NCI-H2107 treated with DMSO at 0.1 percent for 48 hours (cell line): ENCODE results near the gene C1orf159.

Source experiments
- DNase-seq: peaks from one replicate; lab custom pipeline; 2025; ENCODE audit not compliant: unreplicated experiment; lab: John Stamatoyannopoulos, UW

C1orf159 gene

DNA sequence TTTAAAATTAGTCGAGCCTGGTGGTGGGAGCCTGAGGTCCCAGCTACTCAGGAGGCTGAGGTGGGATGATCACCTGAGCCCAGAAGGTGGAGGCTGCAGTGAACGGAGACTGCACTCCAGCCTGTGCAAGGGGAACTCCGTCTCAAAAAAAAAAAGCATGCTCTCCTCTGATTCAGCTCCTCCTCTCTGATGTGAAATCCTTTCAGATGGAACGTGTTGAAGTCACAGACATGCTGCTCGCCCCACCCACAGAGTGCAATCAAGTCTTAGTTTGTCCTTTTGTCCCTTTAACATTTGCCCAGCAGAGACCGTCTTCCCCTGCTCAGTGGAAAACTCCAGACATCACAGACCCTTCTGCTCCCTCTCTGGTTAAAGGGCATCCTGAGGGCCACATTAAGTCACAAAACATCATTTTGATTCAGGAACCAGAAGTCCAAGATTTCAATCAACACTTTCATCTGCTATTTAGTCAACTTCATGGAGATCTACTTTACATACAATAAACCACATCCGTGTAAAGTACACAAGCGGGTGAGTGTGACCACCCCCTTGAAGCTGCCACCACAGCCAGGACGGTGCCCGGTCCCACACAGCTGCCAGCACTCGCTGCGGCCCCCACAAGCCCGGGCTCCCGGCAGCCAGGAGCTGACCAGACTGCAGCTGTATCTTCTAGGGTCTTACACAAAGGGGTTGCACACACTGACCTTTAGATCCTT, 22.8 kb downstream of the C1orf159 start:
- no peak for DNase-seq

DNA sequence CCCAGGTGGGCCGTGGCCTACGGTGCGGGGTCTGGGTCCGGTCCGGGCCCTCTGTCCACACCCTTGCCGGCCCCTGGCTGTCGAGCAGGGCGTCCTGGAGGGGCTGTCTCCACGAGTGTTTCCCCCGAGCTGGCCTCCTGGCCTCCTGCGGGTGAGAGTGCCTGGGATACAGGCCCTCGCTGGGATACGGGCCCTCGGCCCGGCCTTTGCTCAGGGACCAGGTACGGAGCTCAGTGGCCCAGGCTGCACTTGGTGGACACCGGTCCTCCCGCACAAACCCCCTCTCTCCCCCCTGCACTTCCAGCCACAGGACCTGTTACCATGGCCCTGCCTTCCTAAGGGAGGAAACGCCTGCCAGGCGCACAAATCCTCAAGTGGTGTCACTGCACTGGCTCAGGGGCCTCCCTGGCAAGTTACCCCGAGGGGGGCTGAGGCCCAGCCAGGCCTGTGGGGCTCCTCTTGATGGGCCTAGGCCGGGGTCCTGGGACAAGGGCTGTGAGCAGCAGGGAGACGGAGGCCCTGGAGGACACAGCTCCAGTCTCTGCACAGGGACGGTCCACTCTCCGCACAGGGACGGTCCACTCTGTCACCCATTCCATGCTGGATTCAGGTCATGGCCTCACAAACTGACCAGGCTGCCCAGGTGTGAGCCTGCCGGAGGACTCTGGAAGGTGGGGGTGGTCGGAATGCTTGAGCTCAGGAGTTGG, 23.6 kb downstream of the C1orf159 start:
- no peak for DNase-seq

DNA sequence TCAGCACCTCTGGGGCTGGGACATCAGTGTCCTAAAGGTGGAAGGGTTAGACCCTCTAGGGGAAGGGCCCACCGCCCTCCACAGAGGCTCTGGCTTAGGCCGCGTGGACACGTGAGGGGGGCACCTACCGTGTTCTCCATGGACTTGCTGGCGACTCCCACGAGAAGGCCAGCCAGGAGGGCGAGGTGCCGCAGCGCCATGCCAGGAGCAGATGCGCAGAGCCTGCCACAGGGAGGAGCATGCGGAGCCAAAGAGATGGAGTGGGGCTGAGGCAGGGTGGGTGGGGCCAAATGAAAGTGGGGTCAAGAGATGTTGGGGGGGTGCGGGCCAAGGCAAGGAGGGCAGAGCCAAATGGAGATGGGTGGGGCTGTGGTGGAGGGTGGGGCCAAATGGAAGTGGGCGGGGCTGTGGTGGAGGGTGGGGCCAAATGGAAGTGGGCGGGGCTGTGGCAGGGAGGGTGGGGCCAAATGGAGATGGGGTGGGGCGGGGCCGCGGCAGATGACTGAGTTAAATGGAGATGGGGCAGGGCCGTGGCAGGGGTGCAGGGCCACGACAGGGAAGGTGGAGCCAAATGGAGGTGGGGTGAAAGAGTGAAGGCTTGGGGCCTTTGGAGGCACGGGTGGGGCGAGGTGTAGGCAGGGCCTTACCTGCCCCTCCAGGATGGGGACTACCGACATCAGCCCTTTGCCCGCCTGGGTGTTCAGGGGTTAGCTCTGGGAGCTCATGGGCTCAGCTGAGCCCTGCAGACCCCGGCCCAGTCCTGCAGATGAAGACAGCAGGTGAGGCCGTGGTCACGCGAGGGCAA, 24.3 kb downstream of the C1orf159 start:
- no peak for DNase-seq

DNA sequence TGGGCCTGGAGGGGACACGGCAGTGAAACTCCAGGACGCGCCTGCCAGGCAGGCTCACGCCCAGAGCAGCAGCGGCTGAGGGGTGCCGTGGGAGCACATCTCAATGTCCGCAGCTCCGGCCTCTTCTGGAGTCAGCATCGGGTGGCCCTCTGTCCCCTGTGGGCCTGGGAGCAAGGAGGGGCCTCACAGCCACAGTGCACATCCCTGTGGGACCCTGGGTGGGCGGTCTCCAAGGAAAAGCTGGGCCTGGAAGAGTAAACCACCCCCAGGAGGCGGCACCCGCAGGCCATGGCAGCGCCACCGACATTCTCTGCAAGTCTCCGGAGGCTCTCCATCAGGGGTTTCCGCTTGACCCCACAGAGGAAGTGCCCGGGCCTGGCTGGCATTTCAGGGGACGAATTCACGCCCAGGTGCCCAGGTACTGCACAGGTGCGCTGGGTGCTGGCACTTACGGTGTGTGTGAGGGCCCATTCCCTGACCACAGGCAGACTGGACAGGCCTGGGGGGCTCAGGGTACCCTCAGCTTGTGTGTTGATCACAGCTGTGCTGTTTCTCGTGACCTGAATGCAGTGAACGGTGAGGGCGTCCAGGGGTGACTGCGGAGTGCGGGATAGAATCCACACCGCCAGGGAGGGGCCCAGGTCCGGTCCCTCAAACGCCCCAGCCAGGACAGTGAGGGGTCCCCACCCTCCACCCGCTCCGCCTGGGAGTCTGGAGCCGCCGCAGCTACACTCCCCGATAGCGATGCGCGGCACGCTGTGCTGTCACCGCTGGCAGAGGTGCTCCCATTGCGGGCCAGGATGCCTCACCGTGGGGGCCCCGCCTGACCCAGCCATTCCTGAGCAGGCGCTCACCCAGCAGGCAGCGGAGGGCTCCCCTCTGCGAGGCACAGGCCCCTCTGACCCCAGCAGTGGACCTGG, 25.2 kb downstream of the C1orf159 start:
- no peak for DNase-seq

DNA sequence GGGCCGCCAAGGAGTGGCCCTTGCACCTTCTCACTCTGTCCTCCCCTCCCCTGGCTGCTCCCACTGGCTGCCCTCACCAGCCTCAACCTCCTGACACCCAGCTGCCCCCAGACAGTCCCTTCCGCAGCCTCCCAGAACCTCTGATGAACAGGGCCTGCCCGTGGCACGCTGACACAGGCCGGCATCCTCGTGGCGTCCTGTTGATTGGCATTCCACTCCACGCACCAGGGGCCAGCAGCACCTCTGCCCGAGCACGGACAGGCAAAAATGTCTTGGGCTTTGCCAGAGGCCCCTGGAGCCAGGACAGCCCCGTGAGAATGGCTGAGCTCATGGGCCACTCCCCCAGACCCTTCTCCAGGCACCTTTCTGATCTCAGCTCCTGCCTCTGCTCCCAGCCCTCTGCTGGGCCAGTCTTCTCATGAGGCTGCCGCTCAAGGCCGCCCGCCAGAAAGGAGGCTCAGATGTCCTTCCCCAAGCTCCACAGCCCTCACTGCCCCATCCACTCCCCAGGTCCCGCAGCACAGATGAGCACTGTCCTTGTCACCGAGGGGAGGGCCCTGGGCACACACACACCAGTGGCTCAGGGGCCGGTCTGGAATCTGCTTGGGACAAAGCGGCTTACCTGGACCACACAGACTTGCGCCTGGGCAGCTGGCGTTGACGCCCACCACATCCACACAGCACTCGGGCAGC, 26.0 kb downstream of the C1orf159 start:
- no peak for DNase-seq

DNA sequence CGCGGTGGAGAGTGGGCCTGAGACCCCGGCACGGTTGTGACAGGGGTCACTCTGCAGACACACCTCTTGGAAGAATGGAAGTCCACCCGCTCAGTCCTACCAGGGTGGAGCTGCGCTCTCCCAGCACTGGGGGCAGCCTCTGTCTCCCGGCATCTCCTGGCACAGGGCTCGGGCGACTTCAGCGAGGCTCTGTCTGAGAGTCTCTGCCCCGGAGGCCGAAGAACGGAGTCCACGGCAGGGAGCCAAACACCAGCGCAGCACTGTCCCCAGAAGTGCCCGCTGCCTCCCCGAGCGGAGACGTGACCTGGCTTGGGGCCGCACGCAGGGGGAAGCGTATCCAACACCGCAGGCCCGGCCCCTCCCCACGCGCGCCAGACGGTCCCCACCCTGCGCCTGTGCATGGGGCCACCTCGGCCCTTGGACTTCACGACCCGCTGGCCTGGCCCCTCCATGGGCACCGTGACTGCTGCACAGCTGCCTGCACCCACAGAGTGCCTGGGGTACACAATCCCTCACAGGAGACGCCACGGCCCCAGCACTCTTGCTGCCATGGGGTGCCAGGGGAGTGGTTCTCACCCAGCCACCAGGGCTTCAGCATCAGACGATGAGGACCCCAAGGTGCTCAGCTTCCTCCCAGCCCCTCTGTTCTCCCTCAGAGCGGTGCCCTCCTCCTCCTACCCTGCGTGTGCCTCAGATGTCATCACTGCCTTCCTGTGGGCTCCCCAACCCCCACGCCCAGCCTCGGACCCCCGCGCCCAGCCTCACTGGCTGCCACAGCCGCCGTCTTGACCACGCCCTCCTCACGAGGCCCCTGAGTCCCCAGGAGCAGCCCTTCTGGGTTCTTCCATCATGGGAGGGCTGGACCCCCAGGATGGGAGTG, 26.8 kb downstream of the C1orf159 start:
- no peak for DNase-seq

DNA sequence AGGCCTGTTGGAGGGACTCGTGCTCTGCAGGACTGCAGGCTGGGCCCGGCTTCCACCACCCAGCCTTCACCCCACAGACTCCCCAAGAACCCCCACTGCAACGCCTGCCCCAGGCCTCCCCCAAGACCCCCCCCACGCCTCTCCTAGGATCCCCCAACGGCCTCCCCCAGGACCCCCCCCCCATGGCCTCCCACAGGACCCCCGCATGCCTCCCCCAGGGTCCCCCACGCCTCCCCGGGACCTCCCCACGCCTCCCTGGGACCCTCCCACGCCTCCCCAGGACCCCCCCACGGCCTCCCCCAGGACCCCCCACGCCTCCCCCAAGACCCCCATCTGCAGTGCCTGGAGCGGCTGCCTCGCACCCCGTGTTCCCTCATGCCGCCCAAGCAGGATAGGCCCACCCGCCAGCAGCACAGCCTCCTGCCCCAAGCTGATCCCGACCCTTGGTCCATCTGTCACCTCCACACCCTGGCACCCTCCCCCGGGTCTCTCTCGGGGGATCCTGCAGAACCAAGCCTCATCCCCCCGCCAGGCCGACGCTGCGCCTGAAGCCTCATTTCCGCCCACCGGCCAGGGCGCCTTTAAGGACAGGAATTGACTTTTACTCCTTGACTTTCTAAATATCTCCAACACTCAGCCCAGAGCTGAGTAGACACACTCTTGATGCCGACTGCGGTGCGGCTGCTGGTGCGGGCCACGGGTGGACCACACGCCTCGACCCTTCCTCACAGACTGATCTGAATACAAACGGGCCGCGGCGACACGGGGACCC, 27.7 kb downstream of the C1orf159 start:
- no peak for DNase-seq

DNA sequence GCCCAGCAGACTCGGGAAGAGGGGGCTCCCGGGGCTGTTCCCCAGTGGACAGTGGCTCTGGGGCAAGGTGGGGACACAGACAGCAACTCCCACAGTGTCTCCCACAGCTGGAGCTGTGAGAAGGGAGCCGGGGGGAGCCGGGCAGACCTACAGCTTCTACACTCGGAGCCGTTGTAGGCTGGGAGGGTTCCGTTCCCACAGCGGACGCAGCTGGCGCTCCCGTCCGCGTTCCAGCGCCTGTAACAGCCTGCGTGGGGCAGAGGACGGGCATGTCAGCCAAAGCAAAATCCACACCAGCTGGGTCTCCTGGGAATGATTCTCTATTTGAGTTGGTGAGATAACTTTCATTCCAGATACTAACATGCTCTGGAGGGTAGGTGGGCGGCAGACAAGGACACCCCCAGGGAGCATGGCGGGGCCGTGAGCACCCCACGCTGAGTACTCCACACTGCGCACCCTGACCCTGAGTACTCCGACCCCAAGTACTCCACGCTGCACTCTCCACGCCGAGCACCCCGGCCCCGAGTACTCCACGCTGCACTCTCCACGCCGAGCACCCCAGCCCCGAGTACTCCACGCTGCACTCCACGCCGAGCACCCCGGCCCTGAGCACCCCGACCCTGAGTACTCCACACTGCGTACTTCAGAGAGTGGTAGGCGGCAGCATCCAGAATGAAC, 28.4 kb downstream of the C1orf159 start:
- DNase-seq = no peak

DNA sequence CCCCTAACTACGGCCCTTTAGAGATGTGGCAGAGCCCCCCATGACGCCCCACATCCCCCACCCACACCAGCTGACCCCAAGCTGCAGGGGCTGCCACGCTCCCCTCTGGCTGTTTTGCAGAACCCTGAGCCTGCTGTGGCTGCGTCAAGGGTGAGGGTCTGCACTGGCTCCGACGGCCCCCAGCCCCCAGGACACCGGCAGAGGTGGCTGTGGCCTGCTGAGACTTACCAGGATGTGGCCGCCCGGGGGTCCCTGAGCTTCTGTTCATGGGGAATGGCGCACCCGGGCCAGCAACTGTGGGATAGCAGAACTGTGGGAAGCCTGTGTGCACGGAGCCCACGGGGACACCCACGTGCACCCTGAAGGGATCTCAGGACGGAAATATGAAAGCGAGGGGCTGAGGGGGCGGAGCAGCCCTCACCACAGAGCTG, 29.0 kb downstream of the C1orf159 start:
- no peak for DNase-seq

DNA sequence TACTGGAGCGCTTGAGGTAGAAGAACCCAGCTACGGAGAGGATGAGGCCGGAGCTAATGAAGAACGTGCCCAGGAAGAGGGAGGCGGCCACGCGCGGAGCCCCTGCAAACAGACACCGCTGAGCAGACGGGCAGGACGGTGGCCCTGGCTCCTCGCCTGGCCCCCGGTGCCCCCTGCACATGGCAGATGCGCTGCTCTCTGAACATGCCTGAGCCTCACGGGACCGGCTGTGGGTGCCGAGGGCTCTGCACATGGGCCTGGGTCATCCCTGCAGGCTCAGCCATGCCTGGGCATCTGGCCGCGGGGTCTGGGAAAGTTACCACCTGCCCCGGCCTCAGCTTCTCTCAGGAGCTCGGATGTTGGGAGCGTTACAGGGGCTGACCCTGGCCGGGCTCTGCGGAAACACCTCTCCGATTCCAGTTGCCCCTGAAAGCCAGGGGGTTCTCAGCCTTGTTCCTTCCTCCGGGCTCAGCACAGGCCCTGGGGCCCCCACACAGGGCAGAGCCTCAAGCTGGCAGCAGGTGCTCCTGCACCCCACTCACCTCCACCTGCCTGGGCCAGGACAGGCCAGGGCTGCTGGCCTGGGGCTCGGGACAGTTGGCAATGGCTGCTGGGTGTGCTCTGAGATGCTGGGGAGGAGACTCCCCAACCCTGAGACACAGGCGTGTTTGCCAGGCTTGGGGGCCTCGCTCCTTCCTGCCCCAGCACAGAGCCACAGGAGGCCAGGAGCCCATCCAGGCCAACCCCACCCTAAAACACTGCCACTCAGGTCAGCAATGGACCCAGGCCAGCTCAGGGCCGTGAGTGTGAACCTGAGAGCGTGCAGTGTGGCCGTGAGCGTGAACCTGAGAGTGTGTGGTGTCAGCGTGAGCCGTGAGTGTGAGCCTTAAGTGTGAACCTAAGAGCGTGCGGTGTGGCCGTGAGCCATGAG, 29.7 kb downstream of the C1orf159 start:
- no peak for DNase-seq

DNA sequence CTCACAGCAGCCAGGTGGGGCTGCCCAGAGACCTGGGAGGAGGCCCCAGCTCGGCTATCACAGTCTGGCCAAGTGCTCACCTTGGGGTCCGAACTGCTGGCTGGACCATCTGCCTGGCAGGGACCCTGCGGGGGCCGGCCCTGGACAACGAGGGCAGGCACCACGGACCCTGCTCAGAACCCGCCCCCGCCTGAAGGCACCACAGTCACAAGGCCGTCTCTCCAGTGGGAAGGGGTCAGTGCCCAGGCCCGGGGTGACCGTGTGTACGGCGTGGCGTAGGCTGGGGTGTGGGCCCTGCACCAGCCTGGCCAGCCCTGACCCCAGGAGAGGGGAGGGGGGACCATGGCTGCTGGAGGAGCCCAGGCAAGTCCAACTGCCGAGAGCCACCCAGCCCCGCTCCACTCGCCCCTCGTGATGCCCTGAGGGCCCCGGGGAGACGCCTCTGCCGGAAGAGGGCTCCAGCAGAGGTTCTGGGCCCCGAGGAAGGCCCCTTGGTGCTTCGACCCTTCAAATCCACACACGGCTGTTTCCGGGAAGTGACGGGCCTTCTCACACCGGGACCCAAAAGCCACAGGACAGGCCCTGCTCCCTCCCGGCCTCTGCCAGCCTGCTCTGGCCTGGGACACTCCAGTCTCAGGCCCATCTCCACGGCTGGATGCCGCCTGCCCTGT, 30.6 kb downstream of the C1orf159 start:
- DNase-seq = no peak

DNA sequence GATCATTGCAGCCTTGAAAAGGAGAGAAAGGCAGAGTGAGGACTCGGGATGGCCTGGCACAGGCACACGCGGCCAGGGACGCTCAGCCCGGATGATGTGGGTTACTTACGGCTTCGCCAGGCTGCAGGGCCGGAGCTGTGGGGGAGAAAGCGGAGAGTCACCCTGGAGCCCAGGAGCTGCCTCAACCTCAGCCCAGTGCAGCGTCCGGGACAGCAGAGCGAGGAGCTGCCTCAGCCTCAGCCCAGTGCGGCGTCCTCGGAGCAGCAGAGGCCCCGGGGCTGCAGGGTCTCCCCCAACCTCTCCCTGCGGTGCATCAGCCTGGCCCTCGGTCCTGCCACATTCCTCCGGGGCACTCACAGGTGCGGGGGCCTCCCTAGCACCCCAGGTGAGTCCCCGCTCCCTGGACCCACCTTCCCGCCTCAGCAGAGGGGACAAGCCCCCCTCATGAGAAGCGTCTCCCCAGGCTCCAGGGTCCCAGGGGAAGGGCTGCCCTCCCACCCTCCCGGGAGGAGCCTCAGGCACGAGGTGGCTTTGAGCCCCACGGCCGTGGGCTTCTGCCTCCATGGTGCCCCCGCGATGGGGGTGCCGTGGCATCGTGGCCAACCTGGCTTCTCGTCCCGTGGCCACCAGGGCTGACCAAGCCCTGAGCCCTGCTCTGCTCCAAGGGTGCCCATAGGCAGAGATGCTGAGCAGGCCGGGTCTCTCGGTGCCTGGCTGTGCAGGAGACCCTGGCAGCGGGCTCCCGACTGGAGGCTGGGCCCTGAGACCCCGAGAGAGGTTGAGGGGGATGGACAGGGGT, 31.3 kb downstream of the C1orf159 start:
- DNase-seq = no peak

DNA sequence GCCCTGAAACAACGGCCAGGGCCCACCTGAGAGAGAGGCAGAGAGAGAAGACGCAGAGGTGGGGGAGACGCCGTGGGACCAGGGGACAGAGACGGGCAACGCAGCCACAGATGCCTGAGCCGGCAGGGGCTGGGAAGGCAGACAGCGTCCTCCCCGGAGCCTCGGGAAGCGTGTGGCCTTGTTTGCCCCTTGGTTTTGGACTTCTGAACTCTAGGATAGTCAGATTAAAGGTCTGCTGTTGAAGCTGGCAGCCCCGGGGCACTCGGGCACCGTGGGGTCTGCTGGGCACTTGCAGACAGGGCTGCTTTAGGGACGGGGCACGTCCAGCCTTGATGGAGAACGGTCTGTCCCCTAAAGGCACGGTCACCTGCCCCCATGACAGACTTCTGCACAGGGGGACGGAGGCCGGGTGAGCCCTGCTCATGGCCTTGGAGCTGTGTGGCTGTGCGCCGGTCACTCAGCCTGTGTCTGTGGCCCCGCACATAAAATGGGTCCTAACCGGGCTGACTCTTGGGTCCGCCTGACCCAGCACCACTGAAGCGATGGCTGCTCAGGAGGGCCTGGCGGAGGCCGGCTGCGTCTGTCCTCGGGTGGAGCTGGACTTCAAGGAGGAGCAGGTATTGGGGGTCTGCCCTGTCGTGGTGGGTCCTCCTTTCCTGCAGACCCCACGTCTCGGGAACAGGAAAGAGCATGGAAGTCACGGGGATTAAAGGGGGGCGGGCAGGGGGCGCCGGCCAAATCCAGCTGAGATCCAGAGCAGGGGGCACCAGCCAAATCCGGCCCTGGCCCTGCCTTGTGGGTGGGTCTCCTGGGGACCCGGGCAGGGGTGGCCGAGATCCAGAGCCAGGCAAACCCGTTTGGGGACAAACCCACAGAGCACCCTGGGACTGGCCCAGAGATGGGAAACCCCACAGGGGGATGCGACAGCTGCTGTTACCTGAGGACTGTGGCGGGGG, 32.2 kb downstream of the C1orf159 start:
- DNase-seq = no peak

DNA sequence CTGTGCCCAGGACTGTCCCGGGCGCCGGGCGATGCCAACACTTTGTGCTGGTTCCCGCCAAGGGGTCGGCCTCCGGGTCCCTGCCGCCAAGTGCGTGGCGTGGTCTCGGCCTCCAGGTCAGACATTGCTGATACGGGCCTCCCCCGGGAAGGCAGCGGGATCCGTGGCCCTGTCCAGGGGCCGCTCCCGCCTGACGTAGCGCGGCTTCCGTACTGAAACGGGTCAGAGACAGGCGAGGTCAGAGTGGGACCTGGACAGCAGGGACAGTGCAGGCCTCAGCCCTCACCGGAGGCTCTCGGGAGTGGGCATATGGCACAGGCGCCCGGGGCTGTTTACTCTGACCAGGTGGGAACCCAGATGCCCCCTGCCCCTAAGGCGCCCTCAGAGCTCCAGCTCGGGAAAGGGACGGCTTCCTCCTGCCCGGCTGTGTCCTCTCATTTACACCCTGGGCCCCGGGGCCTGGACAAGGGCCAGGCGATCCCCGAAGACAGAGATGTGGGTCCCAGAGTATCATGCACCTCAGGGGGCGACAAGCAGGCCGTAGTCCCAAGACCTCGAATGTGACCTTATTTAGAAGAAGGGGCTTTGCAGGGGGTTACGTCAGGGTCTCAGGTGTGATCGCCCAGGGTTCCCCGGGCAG, 33.0 kb downstream of the C1orf159 start:
- DNase-seq = no peak
